Measurements from ENCODE around the gene IRX5.

The IRX5 gene

GRCh38 chr16:54930005-54930868, at the start of gene IRX5:
Gene IRX5, plus strand, starts transcription at chr16:54930865. Its CDS starts 334 bp downstream, at chr16:54931199.
- no peak for DNase-seq (ENCODE audit: low read depth in 2 of 2, low spot score in 1 of 2)

GRCh38 chr16:54882556-54882955, 48.1 kb upstream of the IRX5 start:
- no peak for DNase-seq (ENCODE audit: low read depth in 2 of 2, low spot score in 1 of 2)

GRCh38 chr16:54883358-54883757, 47.3 kb upstream of the IRX5 start:
- no peak for DNase-seq (ENCODE audit: low read depth in 2 of 2, low spot score in 1 of 2)

GRCh38 chr16:54886078-54886477, 44.6 kb upstream of the IRX5 start:
- no peak for DNase-seq (ENCODE audit: low read depth in 2 of 2, low spot score in 1 of 2)

- DNase-seq (ENCODE audit: low read depth in 2 of 2, low spot score in 1 of 2) = no peak
These were observed 40.3 kb upstream of the IRX5 start for GRCh38 chr16:54890381-54890780.

GRCh38 chr16:54891346-54891745, 39.3 kb upstream of the IRX5 start:
- DNase-seq (ENCODE audit: low read depth in 2 of 2, low spot score in 1 of 2) = no peak

GRCh38 chr16:54892981-54893380, 37.7 kb upstream of the IRX5 start:
- no peak for DNase-seq (ENCODE audit: low read depth in 2 of 2, low spot score in 1 of 2)

GRCh38 chr16:54897930-54898329, 32.7 kb upstream of the IRX5 start:
- DNase-seq (ENCODE audit: low read depth in 2 of 2, low spot score in 1 of 2) = no peak

- DNase-seq (ENCODE audit: low read depth in 2 of 2, low spot score in 1 of 2) = no peak
These were observed 29.1 kb upstream of the IRX5 start for GRCh38 chr16:54901606-54902005.

- DNase-seq (ENCODE audit: low read depth in 2 of 2, low spot score in 1 of 2) = no peak
These were observed 27.6 kb upstream of the IRX5 start for GRCh38 chr16:54903047-54903446.

GRCh38 chr16:54911079-54911478, 19.6 kb upstream of the IRX5 start:
- DNase-seq (ENCODE audit: low read depth in 2 of 2, low spot score in 1 of 2) = no peak

- DNase-seq (ENCODE audit: low read depth in 2 of 2, low spot score in 1 of 2) = no peak
These were observed 17.9 kb upstream of the IRX5 start for GRCh38 chr16:54912720-54913119.

GRCh38 chr16:54921206-54921824, 9.3 kb upstream of the IRX5 start:
- DNase-seq (ENCODE audit: low read depth in 2 of 2, low spot score in 1 of 2) = no peak

GRCh38 chr16:54923055-54923473, 7.6 kb upstream of the IRX5 start:
- no peak for DNase-seq (ENCODE audit: low read depth in 2 of 2, low spot score in 1 of 2)

GRCh38 chr16:54923988-54924387, 6.7 kb upstream of the IRX5 start:
- DNase-seq (ENCODE audit: low read depth in 2 of 2, low spot score in 1 of 2) = no peak

GRCh38 chr16:54926166-54926838, 4.4 kb upstream of the IRX5 start:
- DNase-seq (ENCODE audit: low read depth in 2 of 2, low spot score in 1 of 2) = no peak

- DNase-seq (ENCODE audit: low read depth in 2 of 2, low spot score in 1 of 2) = no peak
These were observed 3.3 kb upstream of the IRX5 start for GRCh38 chr16:54927125-54928015.

GRCh38 chr16:54928016-54928356, 2.7 kb upstream of the IRX5 start:
- no peak for DNase-seq (ENCODE audit: low read depth in 2 of 2, low spot score in 1 of 2)

- DNase-seq (ENCODE audit: low read depth in 2 of 2, low spot score in 1 of 2) = no peak
These were observed 2.1 kb upstream of the IRX5 start for GRCh38 chr16:54928411-54929089.

Measured in stimulated activated CD8-positive, alpha-beta memory T cell treated with anti-CD3 and anti-CD28 coated beads, Interleukin-4, amount 100 ng/mL, for 1 hour (primary cell).